ENCODE results near the gene TGFBR3.

The TGFBR3 gene

GRCh38 chr1:91633438-91633837, 252.5 kb downstream of the TGFBR3 start:
- no peaks in the 10 kb centered on the region for H3K9me3 ChIP-seq (ENCODE audit: control insufficient read depth, insufficient read depth, low read length)
- no peaks in the 10 kb centered on the region for H3K4me1 ChIP-seq (ENCODE audit: insufficient read depth, low read length)
- no peaks in the 10 kb centered on the region for H3K36me3 ChIP-seq (ENCODE audit: insufficient read depth, low read length)
- H3K9ac ChIP-seq (ENCODE audit: low read depth, low read length), result no peak overlapping the region

DNA sequence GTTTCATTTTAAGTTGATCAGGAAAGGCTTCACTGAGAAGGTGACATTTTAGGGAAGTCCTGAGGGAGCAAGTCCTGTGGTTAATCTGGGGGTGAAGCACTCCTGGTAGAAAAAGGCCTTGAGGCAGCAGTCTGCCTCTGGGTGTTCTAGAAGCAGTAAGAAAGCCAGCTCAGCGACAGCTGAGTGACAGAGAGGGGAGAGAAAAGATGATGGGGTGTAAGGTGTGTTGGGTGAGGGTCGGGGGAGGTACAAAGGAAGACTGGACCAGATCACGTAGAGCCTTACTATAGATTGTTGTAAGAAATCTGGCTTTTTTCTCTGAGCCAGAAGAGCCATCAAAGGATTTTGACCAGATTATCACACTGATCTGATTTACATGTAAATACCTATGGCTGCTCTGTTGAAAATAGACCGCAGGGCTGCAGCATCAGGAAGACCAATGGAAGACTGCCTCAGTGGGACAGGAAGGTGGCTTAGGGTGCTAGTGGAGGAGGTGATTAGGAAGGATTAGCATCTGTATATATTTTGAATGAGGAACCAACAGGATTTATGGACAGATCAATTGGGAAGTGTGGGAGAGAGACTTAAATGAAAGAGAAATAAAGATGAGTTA, 254.1 kb downstream of the TGFBR3 start:
- Histone ChIP-seq H3K36me3 (ENCODE audit: insufficient read depth, low read length) (no peaks in the 10 kb centered on the region), H3K4me1 (ENCODE audit: insufficient read depth, low read length) (no peaks in the 10 kb centered on the region), H3K9me3 (ENCODE audit: control insufficient read depth, insufficient read depth, low read length) (no peaks in the 10 kb centered on the region), H3K9ac (ENCODE audit: low read depth, low read length) (no peak overlapping the region)

DNA sequence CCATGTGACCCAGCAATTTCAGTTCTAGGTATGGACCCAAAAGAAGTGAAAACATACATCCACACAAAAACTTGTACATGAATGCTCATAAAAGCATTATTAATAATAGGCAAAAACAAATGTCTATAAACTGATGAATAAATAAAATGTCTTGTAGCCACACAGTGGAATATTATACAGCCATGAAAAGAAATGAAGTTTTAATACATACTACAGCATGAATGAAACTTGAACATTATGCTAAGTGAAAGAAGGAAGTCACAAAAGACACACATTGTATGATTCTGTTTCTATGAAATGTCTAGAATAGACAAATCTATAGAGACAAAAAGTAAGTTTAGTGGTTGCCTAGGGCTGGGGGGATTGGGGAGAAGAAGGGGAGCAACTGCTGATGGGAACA, 255.1 kb downstream of the TGFBR3 start:
- H3K9me3 ChIP-seq (ENCODE audit: control insufficient read depth, insufficient read depth, low read length), result no peaks in the 10 kb centered on the region
- no peaks in the 10 kb centered on the region for H3K4me1 ChIP-seq (ENCODE audit: insufficient read depth, low read length)
- H3K36me3 ChIP-seq (ENCODE audit: insufficient read depth, low read length), result no peaks in the 10 kb centered on the region
- H3K9ac ChIP-seq (ENCODE audit: low read depth, low read length), result no peak overlapping the region

Data from ES-I3 (cell line).